H1 (cell line): ENCODE results near the gene G2E3. TPM values are rescaled to one million over a fixed set of nuclear protein-coding genes. Genes with fewer than 3 reads are reported as not detected.

Source experiments
- ATF2 ChIP-seq: IDR thresholded peaks from 2 replicates; pipeline ENCODE4 v1.6.1; 2012; ENCODE audit warnings: low read length, inconsistent platforms
- BACH1 ChIP-seq: IDR thresholded peaks from 2 replicates; pipeline ENCODE4 v1.6.1; 2012; ENCODE audit warnings: low read length, improper control_type of control experiment
- CHD2 ChIP-seq: IDR thresholded peaks from 2 replicates; pipeline ENCODE4 v1.6.1; 2012; ENCODE audit warnings: low read length, improper control_type of control experiment
- EP300 ChIP-seq, 2 experiments: IDR thresholded peaks; 1 replicate in 1 of 2; 2 replicates in 1 of 2; pipeline ENCODE4 v1.6.1; 2011 to 2012; ENCODE audit warnings: low read depth in 2 of 2, low read length in 2 of 2, mild to moderate bottlenecking in 2 of 2, borderline replicate concordance in 1 of 2, inconsistent platforms in 1 of 2, moderate library complexity in 1 of 2
- JUN ChIP-seq: IDR thresholded peaks from 2 replicates; pipeline ENCODE4 v1.6.1; 2011; ENCODE audit warnings: low read depth, mild to moderate bottlenecking, improper control_type of control experiment, low read length
- RBBP5 ChIP-seq: IDR thresholded peaks from 2 replicates; pipeline ENCODE4 v1.7.1; 2012; ENCODE audit warnings: low read depth, mild to moderate bottlenecking, inconsistent platforms, low read length, moderate library complexity, borderline replicate concordance
- TBP ChIP-seq: IDR thresholded peaks from 2 replicates; pipeline ENCODE4 v1.6.1; 2011; ENCODE audit warnings: low read depth, low read length, improper control_type of control experiment
- YY1 ChIP-seq: IDR thresholded peaks from 2 replicates; pipeline ENCODE4 v1.6.1; 2011; ENCODE audit warnings: low read depth, mild to moderate bottlenecking, low read length
- polyA plus RNA-seq, 7 experiments: library from polyadenylated mRNA; depleted of rRNA in 3 of 7; stranded (reverse) in 5 of 7; unstranded in 2 of 7; fragments of >200 nt in 5 of 7; fragments of 200-250 nt in 2 of 7; gene quantifications; 1 replicate in 5 of 7; 2 replicates in 1 of 7; 4 replicates in 1 of 7; pipeline versions ENCODE4 v1.2.1 to v1.2.3, GENCODE V29; 2011 to 2013; ENCODE audit warnings: missing spikeins in 2 of 7, mixed read lengths in 2 of 7
- total RNA-seq: library from RNA; stranded (reverse); fragmentation: NEBNext Ultra II Directional; extraction: Animal tissue kit (Norgen Biotek cat#: 25700); gene quantifications from 2 replicates; pipeline ENCODE4 v1.2.1, GENCODE V29; 2021

Gene G2E3
- total and polyA plus RNA-seq, 2 of the 8 experiments (the other 6 are each of a cell fraction or from before 2014, with no cell fraction given) = 9.2 to 72.0 TPM

DNA sequence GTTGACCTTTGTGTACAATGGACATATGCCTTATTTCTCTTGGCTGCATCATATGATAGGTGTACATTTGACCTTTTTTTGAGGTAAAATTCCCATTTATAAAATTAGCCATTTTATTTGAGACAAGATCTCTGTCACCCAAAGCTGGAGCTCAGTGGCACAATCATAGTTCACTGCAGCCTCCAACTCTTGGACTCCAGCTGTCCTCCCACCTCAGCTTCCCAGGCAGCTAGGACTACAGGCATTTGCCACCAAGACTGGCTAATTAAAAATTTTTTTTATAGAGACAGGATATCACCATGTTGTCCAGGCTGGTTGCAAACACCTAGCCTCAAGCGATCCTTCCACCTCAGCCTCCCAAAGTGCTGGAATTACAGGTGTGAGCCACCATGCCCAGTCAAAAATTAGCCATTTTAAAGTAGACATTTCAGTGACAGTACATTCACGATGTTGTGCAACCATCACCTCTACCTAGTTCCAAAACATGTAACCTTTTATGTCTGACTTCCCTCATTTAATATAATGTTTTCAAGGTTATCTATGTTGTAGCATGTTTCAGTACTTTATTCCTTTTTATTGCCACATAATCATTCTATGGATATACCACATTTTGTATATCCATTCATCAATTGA is 5.4 kb downstream of the G2E3 start (continued):
- TF ChIP-seq RBBP5 (no peak), JUN (no peak), CHD2 (no peak), TBP (no peak), YY1 (no peak), BACH1 (no peak), EP300 (IDR thresholded peaks at IDR 0.05; ENCODE audit: borderline replicate concordance in 1 of 2, low read depth in 2 of 2, low read length in 2 of 2) (no peak), ATF2 (no peak)
